Suprapubic skin (tissue), 4 donors: ENCODE measurements around the gene MECR.
A peak's percentile ranks its signal among the peaks of the same experiment; 100 is the strongest.

Experiments
- CTCF ChIP-seq, 2 donors: fragments of 200-600 bp in 1 of 2; fragments of 450-650 bp in 1 of 2; sonication (generic) in 1 of 2; IDR thresholded peaks; one replicate each; pipeline ENCODE4 v1.5.1; 2016 to 2019; ENCODE audit warnings: antibody characterized with exemption in 2 of 2, mild to moderate bottlenecking in 1 of 2, moderate library complexity in 1 of 2
- POLR2A ChIP-seq, 2 donors: fragments of 450-650 bp; IDR thresholded peaks; one replicate each; pipeline ENCODE4 v1.6.1; 2017; ENCODE audit warnings: antibody characterized with exemption in 2 of 2, mild to moderate bottlenecking in 2 of 2, moderate library complexity in 2 of 2
- POLR2AphosphoS5 ChIP-seq, 3 donors: sonication (generic); formaldehyde crosslinking; IDR thresholded peaks; one replicate each; pipeline ENCODE4 v1.6.1; 2017; ENCODE audit warnings: antibody characterized with exemption in 3 of 3

- TF ChIP-seq POLR2A (IDR thresholded peaks at IDR 0.05) (no peak), CTCF (IDR thresholded peaks at IDR 0.05) (no peak), POLR2AphosphoS5 (IDR thresholded peaks at IDR 0.05) (peak in 1 of 3 donors; percentile 43)
Measured at GRCh38 chr1:29239142-29239541, 8.4 kb upstream of the MECR start.
